ENCODE data around the gene SLC38A10.
A peak's percentile ranks its signal among the peaks of the same experiment; 100 is the strongest.

Gene SLC38A10

GRCh38 chr17:81299846-81300585 is 4.9 kb upstream of the SLC38A10 start:
- peak overlapping the region; percentile 56 for H3K27ac ChIP-seq
- peak overlapping the region; percentile 3; the same call in 1 of the 2 replicates for H3K4me3 ChIP-seq (ENCODE audit: low read depth, low read length)
- no peak for TF ChIP-seq CTCF (IDR thresholded peaks at IDR 0.05; ENCODE audit: low read depth, low read length)
- no peaks in the 10 kb centered on the region for H3K27me3 ChIP-seq (ENCODE audit: insufficient read depth, low read depth, severe bottlenecking)
- DNase-seq: peak; percentile 74
- no peaks in the 10 kb centered on the region for H3K9me3 ChIP-seq (ENCODE audit: severe bottlenecking)
- no peaks in the 10 kb centered on the region; the same call in 1 of the 2 replicates for H3K36me3 ChIP-seq

GRCh38 chr17:81298991-81299738 is 4.1 kb upstream of the SLC38A10 start:
- Histone ChIP-seq H3K36me3 (no peaks in the 10 kb centered on the region; the same call in 1 of the 2 replicates), H3K27ac (peak overlapping the region; percentile 56), H3K4me3 (ENCODE audit: low read depth, low read length) (peak overlapping the region; percentile 3), H3K27me3 (ENCODE audit: insufficient read depth, low read depth, severe bottlenecking) (no peaks in the 10 kb centered on the region), H3K9me3 (ENCODE audit: severe bottlenecking) (no peaks in the 10 kb centered on the region)
- TF ChIP-seq CTCF (IDR thresholded peaks at IDR 0.05; ENCODE audit: low read depth, low read length): no peak
- DNase-seq: peak; percentile 71

GRCh38 chr17:81298325-81298990 is 3.4 kb upstream of the SLC38A10 start:
- no peak for DNase-seq
- H3K36me3 ChIP-seq: no peaks in the 10 kb centered on the region; the same call in 1 of the 2 replicates
- H3K27me3 ChIP-seq (ENCODE audit: insufficient read depth, low read depth, severe bottlenecking): no peaks in the 10 kb centered on the region
- no peak overlapping the region; the same call in 1 of the 2 replicates for H3K27ac ChIP-seq
- no peak for TF ChIP-seq CTCF (IDR thresholded peaks at IDR 0.05; ENCODE audit: low read depth, low read length)
- no peak overlapping the region for H3K4me3 ChIP-seq (ENCODE audit: low read depth, low read length)
- no peaks in the 10 kb centered on the region for H3K9me3 ChIP-seq (ENCODE audit: severe bottlenecking)

- Histone ChIP-seq H3K36me3 (no peaks in the 10 kb centered on the region; the same call in 1 of the 2 replicates), H3K27ac (peak overlapping the region; percentile 90)
- TF ChIP-seq CTCF (IDR thresholded peaks at IDR 0.05; ENCODE audit: low read depth, low read length): peak; percentile 54
Measured at GRCh38 chr17:81295676-81296381, 722 bp upstream of the SLC38A10 start.

GRCh38 chr17:81294512-81295030 is 536 bp downstream of the SLC38A10 start:
- Histone ChIP-seq H3K36me3 (peaks cover 9% of the 10 kb centered on the region), H3K27me3 (ENCODE audit: insufficient read depth, low read depth, severe bottlenecking) (no peaks in the 10 kb centered on the region), H3K4me3 (ENCODE audit: low read depth, low read length) (peak overlapping the region; percentile 88), H3K9me3 (ENCODE audit: severe bottlenecking) (no peaks in the 10 kb centered on the region), H3K27ac (peak overlapping the region; percentile 90)
- DNase-seq: no peak
- no peak for TF ChIP-seq CTCF (IDR thresholded peaks at IDR 0.05; ENCODE audit: low read depth, low read length)

More at GRCh38 chr17:81295676-81296381, 722 bp upstream of the SLC38A10 start:
- no peaks in the 10 kb centered on the region for H3K9me3 ChIP-seq (ENCODE audit: severe bottlenecking)
- peak overlapping the region; percentile 88 for H3K4me3 ChIP-seq (ENCODE audit: low read depth, low read length)
- DNase-seq: peak; percentile 62
- H3K27me3 ChIP-seq (ENCODE audit: insufficient read depth, low read depth, severe bottlenecking): no peaks in the 10 kb centered on the region

Measured in WERI-Rb-1 (cell line).